ENCODE measurements around the gene TRERF1. TPM values are rescaled to one million over a fixed set of nuclear protein-coding genes. Genes with fewer than 3 reads are reported as not detected.

The TRERF1 gene
- total and polyA plus RNA-seq, 2 of the 4 experiments (the other 2 are of a cell fraction) = 6.3 to 9.9 TPM

GRCh38 chr6:42419490-42420280 is 32.0 kb downstream of the TRERF1 start:
- intact Hi-C loops (cut with micrococcal nuclease) (no loop called here), in situ Hi-C loops (cut with MboI; ENCODE audit: low sequenced_read_pairs) (no loop called here), dilution Hi-C loops (cut with HindIII; ENCODE audit: low sequenced_read_pairs, unreplicated experiment) (no loop called here)
- H3K27ac ChIP-seq (ENCODE audit: insufficient read depth, low read length) = no peak overlapping the region
- no peak overlapping the region for H2BK5ac ChIP-seq (ENCODE audit: low read depth, low read length, poor library complexity, severe bottlenecking)
- H3K9ac ChIP-seq (ENCODE audit: low read depth, low read length) = no peak overlapping the region
- H4K8ac ChIP-seq (ENCODE audit: low read depth in 2 of 2, low read length in 2 of 2) = no peak overlapping the region
- BruUV-seq (replicated peaks) = no TSS peak
- H2BK15ac ChIP-seq (ENCODE audit: low read depth, low read length) = no peak overlapping the region
- peaks cover 25% of the 10 kb centered on the region for H3K9me1 ChIP-seq (ENCODE audit: insufficient read depth, low read length)
- no peak overlapping the region for H2AK9ac ChIP-seq (replicated peaks; ENCODE audit: low read depth, low read length, poor library complexity)
- ChIA-PET POLR2A (ENCODE audit: unreplicated experiment) (no interaction called here), CTCF (no interaction called here)
- H3K4me3 ChIP-seq (ENCODE audit: insufficient read depth, low read depth, low read length) = no peak overlapping the region
- H3K4me2 ChIP-seq (ENCODE audit: low read depth, low read length) = no peak overlapping the region
- H3K23ac ChIP-seq (ENCODE audit: low read depth, low read length) = 0 out of 2 replicates have a peak overlapping the region, but pooled peaks have one; percentile 29
- no peaks in the 10 kb centered on the region for H3K9me3 ChIP-seq (ENCODE audit: control insufficient read depth, insufficient read depth, low read length)
- no peak overlapping the region for H2BK20ac ChIP-seq (ENCODE audit: low read depth, low read length)
- H3K36me3 ChIP-seq (ENCODE audit: control insufficient read depth, insufficient read depth, low read length) = no peaks in the 10 kb centered on the region; the same call in 1 of the 2 replicates
- peaks cover 41 to 81% of the 10 kb centered on the region in 2 experiments for H3K79me1 ChIP-seq (ENCODE audit: low read depth in 1 of 2, low read length in 2 of 2)
- no peaks in the 10 kb centered on the region for H3K27me3 ChIP-seq (ENCODE audit: control insufficient read depth, insufficient read depth, low read length)
- H3K18ac ChIP-seq (ENCODE audit: low read depth, low read length) = no peak overlapping the region
- TF ChIP-seq BHLHE40 (IDR thresholded peaks at IDR 0.05; ENCODE audit: low read depth, low read length) (no peak), CEBPB (IDR thresholded peaks at IDR 0.05; ENCODE audit: low read depth, low read length) (no peak), MAFK (IDR thresholded peaks at IDR 0.05; ENCODE audit: low read depth, low read length) (no peak), ELK1 (IDR thresholded peaks at IDR 0.05; ENCODE audit: borderline replicate concordance, low read depth, low read length) (no peak), POLR2A (IDR thresholded peaks at IDR 0.05; ENCODE audit: low read depth, low read length) (no peak), FOS (IDR thresholded peaks at IDR 0.05; ENCODE audit: low read depth, low read length) (no peak), NFE2L2 (IDR thresholded peaks at IDR 0.05; ENCODE audit: low read depth, low read length) (no peak), MXI1 (IDR thresholded peaks at IDR 0.05; ENCODE audit: borderline replicate concordance, low read depth, low read length) (no peak), CHD1 (IDR thresholded peaks at IDR 0.05; ENCODE audit: low read depth, low read length) (no peak), RAD21 (IDR thresholded peaks at IDR 0.05; ENCODE audit: low read length) (no peak), MAZ (IDR thresholded peaks at IDR 0.05; ENCODE audit: borderline replicate concordance, low read depth, low read length) (no peak)
- TF ChIP-seq, protein P1, sequence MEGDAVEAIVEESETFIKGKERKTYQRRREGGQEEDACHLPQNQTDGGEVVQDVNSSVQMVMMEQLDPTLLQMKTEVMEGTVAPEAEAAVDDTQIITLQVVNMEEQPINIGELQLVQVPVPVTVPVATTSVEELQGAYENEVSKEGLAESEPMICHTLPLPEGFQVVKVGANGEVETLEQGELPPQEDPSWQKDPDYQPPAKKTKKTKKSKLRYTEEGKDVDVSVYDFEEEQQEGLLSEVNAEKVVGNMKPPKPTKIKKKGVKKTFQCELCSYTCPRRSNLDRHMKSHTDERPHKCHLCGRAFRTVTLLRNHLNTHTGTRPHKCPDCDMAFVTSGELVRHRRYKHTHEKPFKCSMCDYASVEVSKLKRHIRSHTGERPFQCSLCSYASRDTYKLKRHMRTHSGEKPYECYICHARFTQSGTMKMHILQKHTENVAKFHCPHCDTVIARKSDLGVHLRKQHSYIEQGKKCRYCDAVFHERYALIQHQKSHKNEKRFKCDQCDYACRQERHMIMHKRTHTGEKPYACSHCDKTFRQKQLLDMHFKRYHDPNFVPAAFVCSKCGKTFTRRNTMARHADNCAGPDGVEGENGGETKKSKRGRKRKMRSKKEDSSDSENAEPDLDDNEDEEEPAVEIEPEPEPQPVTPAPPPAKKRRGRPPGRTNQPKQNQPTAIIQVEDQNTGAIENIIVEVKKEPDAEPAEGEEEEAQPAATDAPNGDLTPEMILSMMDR (conservative IDR thresholded peaks at IDR 0.05; ENCODE audit: low read depth, low read length) = no peak
- TF ChIP-seq, protein P2, sequence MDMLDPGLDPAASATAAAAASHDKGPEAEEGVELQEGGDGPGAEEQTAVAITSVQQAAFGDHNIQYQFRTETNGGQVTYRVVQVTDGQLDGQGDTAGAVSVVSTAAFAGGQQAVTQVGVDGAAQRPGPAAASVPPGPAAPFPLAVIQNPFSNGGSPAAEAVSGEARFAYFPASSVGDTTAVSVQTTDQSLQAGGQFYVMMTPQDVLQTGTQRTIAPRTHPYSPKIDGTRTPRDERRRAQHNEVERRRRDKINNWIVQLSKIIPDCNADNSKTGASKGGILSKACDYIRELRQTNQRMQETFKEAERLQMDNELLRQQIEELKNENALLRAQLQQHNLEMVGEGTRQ (IDR thresholded peaks at IDR 0.05; ENCODE audit: low read depth, low read length) = no peak
- peaks cover 40% of the 10 kb centered on the region for H4K20me1 ChIP-seq (ENCODE audit: insufficient read depth, low read length)
- no peak overlapping the region for H3K14ac ChIP-seq (replicated peaks; ENCODE audit: low read depth, low read length)
- no peak overlapping the region for H4K91ac ChIP-seq (ENCODE audit: insufficient read depth, low read depth, low read length)
- peaks cover 11% of the 10 kb centered on the region for H3K4me1 ChIP-seq (ENCODE audit: control insufficient read depth, insufficient read depth, low read length)
- no peak overlapping the region for H2AFZ ChIP-seq (replicated peaks; ENCODE audit: low read length, poor library complexity)
- DNase-seq (no peak), ATAC-seq (ENCODE audit: low read depth) (no peak)
- no peak overlapping the region for H2AK5ac ChIP-seq (ENCODE audit: low read depth, low read length)
- no peak overlapping the region for H4K5ac ChIP-seq (ENCODE audit: low read depth, low read length)
- no peak overlapping the region for H3K56ac ChIP-seq (ENCODE audit: extremely low read depth, insufficient read depth, low read length)
- H2BK120ac ChIP-seq (ENCODE audit: low read depth, low read length) = no peak overlapping the region
- H3K4ac ChIP-seq (ENCODE audit: low read depth, low read length) = no peak overlapping the region
- WGBS, 2 experiments (ENCODE audit: extremely low coverage in 2 of 2, insufficient read length in 1 of 2) = 92% methylated on average over 2 of the region's 6 CpGs; no CpG with 5 or more reads in 1 of the 2 experiments

Data from IMR-90 (cell line).